GM12875 (cell line): ENCODE data around the gene BRINP1.

Source experiments
- H3K4me3 ChIP-seq: one replicate; pipeline ENCODE4 v1.5.1; 2011; ENCODE audit warnings: low read depth, low read length, control low read depth
- TF ChIP-seq, protein P1 (sequence below): IDR thresholded peaks from 2 replicates; pipeline ENCODE4 v1.5.1; 2011; ENCODE audit warnings: low read depth, mild to moderate bottlenecking, control low read depth, inconsistent platforms, low read length, moderate library complexity, borderline replicate concordance; ENCODE audit not compliant: insufficient read depth

The BRINP1 gene

DNA sequence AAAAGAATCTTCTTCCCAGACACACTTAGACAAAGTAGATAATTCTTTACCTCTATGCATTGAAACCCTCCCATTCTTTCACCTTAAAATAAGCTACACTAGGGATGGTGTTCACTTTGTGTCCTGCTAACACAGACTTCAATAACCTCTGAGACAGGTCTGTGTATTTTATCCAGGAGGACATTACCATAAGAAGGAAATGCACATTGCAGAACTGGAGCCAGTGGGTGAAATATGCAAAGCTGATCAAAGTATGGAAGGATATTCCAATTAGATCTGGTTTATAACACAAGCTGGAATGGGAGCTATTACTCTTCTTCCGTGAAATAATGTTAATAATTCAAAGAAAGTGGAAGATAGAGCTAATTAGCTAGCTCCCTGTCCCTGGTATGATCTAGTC is 204.1 kb downstream of the BRINP1 start:
- no peak overlapping the region for H3K4me3 ChIP-seq
- TF ChIP-seq, protein P1, sequence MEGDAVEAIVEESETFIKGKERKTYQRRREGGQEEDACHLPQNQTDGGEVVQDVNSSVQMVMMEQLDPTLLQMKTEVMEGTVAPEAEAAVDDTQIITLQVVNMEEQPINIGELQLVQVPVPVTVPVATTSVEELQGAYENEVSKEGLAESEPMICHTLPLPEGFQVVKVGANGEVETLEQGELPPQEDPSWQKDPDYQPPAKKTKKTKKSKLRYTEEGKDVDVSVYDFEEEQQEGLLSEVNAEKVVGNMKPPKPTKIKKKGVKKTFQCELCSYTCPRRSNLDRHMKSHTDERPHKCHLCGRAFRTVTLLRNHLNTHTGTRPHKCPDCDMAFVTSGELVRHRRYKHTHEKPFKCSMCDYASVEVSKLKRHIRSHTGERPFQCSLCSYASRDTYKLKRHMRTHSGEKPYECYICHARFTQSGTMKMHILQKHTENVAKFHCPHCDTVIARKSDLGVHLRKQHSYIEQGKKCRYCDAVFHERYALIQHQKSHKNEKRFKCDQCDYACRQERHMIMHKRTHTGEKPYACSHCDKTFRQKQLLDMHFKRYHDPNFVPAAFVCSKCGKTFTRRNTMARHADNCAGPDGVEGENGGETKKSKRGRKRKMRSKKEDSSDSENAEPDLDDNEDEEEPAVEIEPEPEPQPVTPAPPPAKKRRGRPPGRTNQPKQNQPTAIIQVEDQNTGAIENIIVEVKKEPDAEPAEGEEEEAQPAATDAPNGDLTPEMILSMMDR, result no peak

DNA sequence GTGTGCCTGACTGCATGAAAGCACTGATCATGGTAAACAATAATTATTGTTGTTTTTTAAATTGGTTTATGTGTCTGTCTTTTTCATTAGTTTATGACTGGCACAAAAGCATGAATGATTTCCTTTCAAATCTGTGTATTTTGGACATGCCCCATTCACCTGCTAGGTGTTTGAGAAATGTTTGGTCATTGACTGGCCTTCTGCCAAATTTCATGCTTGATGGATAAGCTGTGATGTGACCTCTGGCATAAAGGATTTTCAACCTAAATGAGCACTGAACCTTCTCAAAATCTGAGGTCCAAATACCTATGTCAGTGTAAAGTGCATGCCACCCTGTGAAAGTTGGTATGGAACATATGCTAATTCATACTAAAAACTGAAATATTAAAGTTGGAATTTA is 204.5 kb downstream of the BRINP1 start:
- TF ChIP-seq, protein P1, result no peak
- no peak overlapping the region for H3K4me3 ChIP-seq

DNA sequence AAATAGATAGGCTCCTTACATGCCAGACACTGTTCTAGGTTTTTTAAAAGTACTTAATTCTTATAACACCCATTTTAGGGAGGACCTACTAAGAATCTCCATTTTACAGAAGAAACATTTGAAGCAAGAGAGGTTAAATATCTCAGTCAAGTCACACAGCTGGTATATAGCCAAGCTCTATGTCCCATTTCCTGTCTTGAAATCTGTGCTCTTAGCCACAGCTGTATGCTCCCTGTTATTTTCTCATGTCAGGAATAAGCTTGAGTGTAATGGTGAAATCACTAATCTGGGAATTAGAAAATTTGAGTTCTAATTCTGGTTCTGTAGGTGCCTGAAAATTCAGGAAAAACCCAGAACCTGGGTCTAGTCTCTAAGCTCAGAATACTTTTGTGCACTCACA is 208.7 kb downstream of the BRINP1 start:
- TF ChIP-seq, protein P1, result no peak

DNA sequence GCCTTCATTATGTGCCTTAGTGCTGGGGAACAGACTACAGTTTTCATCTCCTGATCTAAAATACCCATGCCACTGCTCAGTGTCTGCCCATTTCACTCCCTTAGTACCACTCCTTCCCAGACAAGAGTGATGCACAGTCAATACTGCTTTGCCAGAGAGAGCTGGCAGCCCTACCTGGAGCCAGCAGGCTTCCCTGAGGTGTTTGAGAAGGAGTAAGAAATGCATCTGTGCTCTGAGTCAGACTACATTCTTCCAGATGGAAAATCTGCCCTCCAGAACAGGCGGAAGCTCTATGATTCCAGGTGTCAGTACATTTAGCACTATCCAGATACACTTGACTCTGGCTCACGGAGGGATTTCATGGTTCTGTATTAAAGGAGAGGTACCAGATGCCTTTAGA is 209.8 kb downstream of the BRINP1 start:
- no peak overlapping the region for H3K4me3 ChIP-seq
- TF ChIP-seq, protein P1, result no peak

More for the DNA sequence above, 208.7 kb downstream of the BRINP1 start:
- H3K4me3 ChIP-seq, result no peak overlapping the region

DNA sequence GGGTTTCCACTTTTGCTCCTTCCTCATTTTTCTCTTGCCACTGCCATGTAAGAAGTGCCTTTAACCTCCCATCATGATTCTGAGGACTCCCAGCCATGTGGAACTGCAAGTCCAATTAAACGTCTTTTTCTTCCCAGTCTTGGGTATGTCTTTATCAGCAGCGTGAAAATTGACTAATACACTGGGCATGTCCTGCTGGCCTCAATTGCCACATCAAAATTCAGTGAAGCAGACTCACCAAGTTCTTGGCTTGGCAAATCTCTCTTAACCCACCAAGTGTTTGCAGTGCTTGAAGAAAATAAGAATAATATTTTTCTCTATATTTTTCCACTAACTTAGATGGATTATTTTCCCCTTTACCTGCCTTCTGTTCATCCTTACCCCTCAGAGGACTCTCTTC is 212.0 kb downstream of the BRINP1 start:
- H3K4me3 ChIP-seq, result no peak overlapping the region
- TF ChIP-seq, protein P1, result no peak

DNA sequence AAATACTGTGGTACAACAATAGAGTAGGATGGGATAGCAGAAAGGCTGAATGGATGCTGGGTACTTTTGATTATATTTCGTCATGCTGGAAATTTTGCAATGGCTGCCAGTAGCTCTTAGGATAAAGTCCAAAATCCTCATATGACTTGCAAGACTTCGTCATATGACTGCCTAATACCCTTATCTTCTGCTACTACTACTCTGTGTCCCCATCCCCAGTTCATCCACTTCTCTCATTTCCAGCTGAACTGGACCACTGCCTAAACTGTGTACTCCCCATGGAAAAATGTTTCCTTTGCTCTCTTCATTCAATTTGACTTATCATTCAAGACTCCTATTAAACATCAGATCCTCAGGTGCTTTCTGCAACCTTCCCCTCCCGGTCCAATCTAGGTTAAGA is 212.9 kb downstream of the BRINP1 start:
- no peak overlapping the region for H3K4me3 ChIP-seq
- TF ChIP-seq, protein P1, result no peak

DNA sequence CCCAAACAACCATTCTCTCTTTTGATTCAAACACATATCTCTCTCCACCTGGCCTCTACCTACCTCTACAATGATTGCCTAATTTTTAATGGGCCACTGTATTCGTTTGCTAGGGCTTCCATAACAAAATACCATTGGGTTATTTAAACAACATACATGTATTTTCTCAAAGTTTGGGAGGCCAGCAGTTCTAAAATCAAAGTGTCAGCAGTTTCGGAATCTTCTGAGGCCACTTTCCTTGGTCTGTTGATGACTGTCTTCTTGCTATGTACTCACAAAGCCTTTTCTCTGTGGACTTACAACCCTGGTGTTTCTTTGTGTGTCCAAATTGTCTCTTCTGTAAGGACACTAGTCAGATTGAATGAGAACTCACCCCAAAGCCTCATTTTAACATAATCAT is 214.7 kb downstream of the BRINP1 start:
- H3K4me3 ChIP-seq, result no peak overlapping the region
- TF ChIP-seq, protein P1, result no peak
